ENCODE measurements around the gene WDFY4.

WDFY4 gene

GRCh38 chr10:48957361-48958151 is 272.9 kb downstream of the WDFY4 start:
- in situ Hi-C loops (cut with MboI; ENCODE audit: low sequenced_read_pairs), result no loop called here

- in situ Hi-C loops (cut with MboI; ENCODE audit: low sequenced_read_pairs), result no loop called here
These were observed 274.0 kb downstream of the WDFY4 start for GRCh38 chr10:48958598-48959190.

- in situ Hi-C loops (cut with MboI; ENCODE audit: low sequenced_read_pairs), result no loop called here
These were observed 279.4 kb downstream of the WDFY4 start for GRCh38 chr10:48964038-48964437.

GRCh38 chr10:48965460-48965859 is 280.8 kb downstream of the WDFY4 start:
- in situ Hi-C loops (cut with MboI; ENCODE audit: low sequenced_read_pairs), result no loop called here

- in situ Hi-C loops (cut with MboI; ENCODE audit: low sequenced_read_pairs), result no loop called here
These were observed 283.4 kb downstream of the WDFY4 start for GRCh38 chr10:48968036-48968435.

GRCh38 chr10:48970046-48970445 is 285.4 kb downstream of the WDFY4 start:
- in situ Hi-C loops (cut with MboI; ENCODE audit: low sequenced_read_pairs), result no loop called here

- in situ Hi-C loops (cut with MboI; ENCODE audit: low sequenced_read_pairs), result no loop called here
These were observed 286.0 kb downstream of the WDFY4 start for GRCh38 chr10:48970654-48971053.

GRCh38 chr10:48973065-48973464 is 288.4 kb downstream of the WDFY4 start:
- in situ Hi-C loops (cut with MboI; ENCODE audit: low sequenced_read_pairs), result no loop called here

GRCh38 chr10:48974510-48975156 is 290.0 kb downstream of the WDFY4 start:
- in situ Hi-C loops (cut with MboI; ENCODE audit: low sequenced_read_pairs), result loop anchor here (25.0 kb wide), 1 partner anchor 538 kb away; no protein-coding TSS in a partner anchor

GRCh38 chr10:48976196-48976595 is 291.5 kb downstream of the WDFY4 start:
- in situ Hi-C loops (cut with MboI; ENCODE audit: low sequenced_read_pairs), result loop anchor here (25.0 kb wide), 1 partner anchor 536 kb away; no protein-coding TSS in a partner anchor

GRCh38 chr10:48978318-48978717 is 293.6 kb downstream of the WDFY4 start:
- in situ Hi-C loops (cut with MboI; ENCODE audit: low sequenced_read_pairs), result loop anchor here (25.0 kb wide), 1 partner anchor 534 kb away; no protein-coding TSS in a partner anchor

- in situ Hi-C loops (cut with MboI; ENCODE audit: low sequenced_read_pairs), result loop anchor here (25.0 kb wide), 1 partner anchor 531 kb away; no protein-coding TSS in a partner anchor
These were observed 296.7 kb downstream of the WDFY4 start for GRCh38 chr10:48981310-48981907.

GRCh38 chr10:48982584-48982983 is 297.9 kb downstream of the WDFY4 start:
- in situ Hi-C loops (cut with MboI; ENCODE audit: low sequenced_read_pairs), result loop anchor here (25.0 kb wide), 1 partner anchor 530 kb away; no protein-coding TSS in a partner anchor

- in situ Hi-C loops (cut with MboI; ENCODE audit: low sequenced_read_pairs), result loop anchor here (25.0 kb wide), 1 partner anchor 529 kb away; no protein-coding TSS in a partner anchor
These were observed 299.1 kb downstream of the WDFY4 start for GRCh38 chr10:48983648-48984351.

GRCh38 chr10:48985621-48986158 is 301.0 kb downstream of the WDFY4 start:
- in situ Hi-C loops (cut with MboI; ENCODE audit: low sequenced_read_pairs), result loop anchor here (25.0 kb wide), 1 partner anchor 527 kb away; no protein-coding TSS in a partner anchor

GRCh38 chr10:48990226-48990625 is 305.6 kb downstream of the WDFY4 start:
- in situ Hi-C loops (cut with MboI; ENCODE audit: low sequenced_read_pairs), result loop anchor here (25.0 kb wide), 1 partner anchor 522 kb away; no protein-coding TSS in a partner anchor

- in situ Hi-C loops (cut with MboI; ENCODE audit: low sequenced_read_pairs), result loop anchor here (25.0 kb wide), 1 partner anchor 519 kb away; no protein-coding TSS in a partner anchor
These were observed 309.0 kb downstream of the WDFY4 start for GRCh38 chr10:48993627-48994026.

- in situ Hi-C loops (cut with MboI; ENCODE audit: low sequenced_read_pairs), result loop anchor here (25.0 kb wide), 1 partner anchor 516 kb away; no protein-coding TSS in a partner anchor
These were observed 311.7 kb downstream of the WDFY4 start for GRCh38 chr10:48996329-48996728.

GRCh38 chr10:48999346-48999745 is 314.7 kb downstream of the WDFY4 start:
- in situ Hi-C loops (cut with MboI; ENCODE audit: low sequenced_read_pairs), result loop anchor here (25.0 kb wide), 1 partner anchor 513 kb away; no protein-coding TSS in a partner anchor
